Measurements from ENCODE around the gene ITPR1. TPM values are rescaled to one million over a fixed set of nuclear protein-coding genes. Genes with fewer than 3 reads are reported as not detected.

ITPR1 gene
- polyA plus RNA-seq, 1 of the 3 experiments (the other 2 are of a cell fraction): 5.9 TPM

DNA sequence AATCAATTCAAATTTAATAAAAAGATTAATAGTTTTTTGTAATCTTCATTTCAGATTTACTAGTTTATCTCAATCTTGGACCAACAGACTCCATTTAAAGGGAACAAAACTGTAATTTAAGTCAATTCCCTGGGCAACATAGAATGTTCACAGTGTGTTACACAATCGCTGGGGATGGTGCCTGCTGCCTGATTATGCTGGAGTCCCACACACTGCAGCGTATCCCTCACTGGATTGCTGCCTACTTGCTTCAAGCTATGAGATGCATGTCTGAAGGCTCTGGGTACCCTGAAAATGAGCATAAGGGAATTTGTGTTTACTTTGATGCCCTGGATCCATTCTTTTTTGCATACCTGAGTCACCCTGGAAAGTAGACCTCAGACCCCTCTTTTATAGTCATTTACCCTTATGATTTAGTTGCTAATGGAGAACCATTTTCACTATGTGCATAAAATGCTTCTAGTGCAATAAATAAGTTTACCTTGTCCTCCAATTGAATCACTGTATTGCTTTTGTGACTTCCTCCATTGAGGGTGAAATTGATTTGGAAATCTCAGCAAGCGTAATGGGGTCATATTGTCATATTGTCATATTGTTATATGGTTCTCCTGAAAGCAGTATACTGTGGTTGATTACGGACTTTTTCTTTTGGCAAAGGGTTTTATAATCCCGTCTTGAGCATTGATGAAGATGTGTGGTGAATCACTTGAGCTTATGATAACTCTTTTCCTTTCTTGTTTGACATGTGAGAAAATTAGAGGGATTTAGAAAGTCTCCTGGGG, 35.9 kb downstream of the ITPR1 start:
- Histone ChIP-seq H3K9me2 (no peaks in the 10 kb centered on the region), H3K4me3 (ENCODE audit: low read depth in 2 of 2, low read length in 1 of 2) (no peak overlapping the region), H3K79me2 (ENCODE audit: insufficient read depth) (no peaks in the 10 kb centered on the region), H3K27me3 (ENCODE audit: insufficient read depth) (no peaks in the 10 kb centered on the region), H3K9me3 (no peaks in the 10 kb centered on the region), H4K20me1 (ENCODE audit: insufficient read depth) (no peaks in the 10 kb centered on the region), H3F3A (replicated peaks; ENCODE audit: insufficient read depth) (peaks cover 5% of the 10 kb centered on the region), H3K27ac (ENCODE audit: low read depth in 2 of 2, low read length in 1 of 2) (no peak overlapping the region), H3K4me2 (no peak overlapping the region), H2AFZ (ENCODE audit: low read depth) (no peak overlapping the region), H3K4me1 (ENCODE audit: control insufficient read depth in 1 of 2, insufficient read depth in 2 of 2, low read depth in 1 of 2, low read length in 1 of 2) (peaks cover 6 to 57% of the 10 kb centered on the region in 2 experiments; a peak in 2 of 4 replicates), H3K9ac (no peak overlapping the region), H3K36me3 (replicated peaks in 1 of 2; ENCODE audit: control insufficient read depth in 1 of 2, insufficient read depth in 2 of 2, low read length in 1 of 2) (no peaks in the 10 kb centered on the region)
- no peak for DNase-seq
- POLR2A ChIA-PET: no interaction called here
- CTCF ChIA-PET: interaction anchor here (0.6 to 3.6 kb wide), 5 partner anchors 15 to 178 kb away, joined by 3 to 17 read pairs (median 3); no protein-coding TSS in a partner anchor
- 89% methylated on average over 5 of the region's 5 CpGs for WGBS (ENCODE audit: low lambda C conversion rate)
- no peak for TF ChIP-seq NRF1 (IDR thresholded peaks at IDR 0.05; ENCODE audit: low read depth, low read length)
- TF ChIP-seq, protein P1, sequence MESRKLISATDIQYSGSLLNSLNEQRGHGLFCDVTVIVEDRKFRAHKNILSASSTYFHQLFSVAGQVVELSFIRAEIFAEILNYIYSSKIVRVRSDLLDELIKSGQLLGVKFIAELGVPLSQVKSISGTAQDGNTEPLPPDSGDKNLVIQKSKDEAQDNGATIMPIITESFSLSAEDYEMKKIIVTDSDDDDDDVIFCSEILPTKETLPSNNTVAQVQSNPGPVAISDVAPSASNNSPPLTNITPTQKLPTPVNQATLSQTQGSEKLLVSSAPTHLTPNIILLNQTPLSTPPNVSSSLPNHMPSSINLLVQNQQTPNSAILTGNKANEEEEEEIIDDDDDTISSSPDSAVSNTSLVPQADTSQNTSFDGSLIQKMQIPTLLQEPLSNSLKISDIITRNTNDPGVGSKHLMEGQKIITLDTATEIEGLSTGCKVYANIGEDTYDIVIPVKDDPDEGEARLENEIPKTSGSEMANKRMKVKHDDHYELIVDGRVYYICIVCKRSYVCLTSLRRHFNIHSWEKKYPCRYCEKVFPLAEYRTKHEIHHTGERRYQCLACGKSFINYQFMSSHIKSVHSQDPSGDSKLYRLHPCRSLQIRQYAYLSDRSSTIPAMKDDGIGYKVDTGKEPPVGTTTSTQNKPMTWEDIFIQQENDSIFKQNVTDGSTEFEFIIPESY (IDR thresholded peaks at IDR 0.05; ENCODE audit: borderline replicate concordance, low read depth): no peak
- TF ChIP-seq GABPA (IDR thresholded peaks at IDR 0.05; ENCODE audit: low read depth): no peak
- TF ChIP-seq, protein P2, sequence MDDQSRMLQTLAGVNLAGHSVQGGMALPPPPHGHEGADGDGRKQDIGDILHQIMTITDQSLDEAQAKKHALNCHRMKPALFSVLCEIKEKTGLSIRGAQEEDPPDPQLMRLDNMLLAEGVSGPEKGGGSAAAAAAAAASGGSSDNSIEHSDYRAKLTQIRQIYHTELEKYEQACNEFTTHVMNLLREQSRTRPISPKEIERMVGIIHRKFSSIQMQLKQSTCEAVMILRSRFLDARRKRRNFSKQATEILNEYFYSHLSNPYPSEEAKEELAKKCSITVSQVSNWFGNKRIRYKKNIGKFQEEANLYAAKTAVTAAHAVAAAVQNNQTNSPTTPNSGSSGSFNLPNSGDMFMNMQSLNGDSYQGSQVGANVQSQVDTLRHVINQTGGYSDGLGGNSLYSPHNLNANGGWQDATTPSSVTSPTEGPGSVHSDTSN (IDR thresholded peaks at IDR 0.05): no peak
- no peak for TF ChIP-seq MXI1 (IDR thresholded peaks at IDR 0.05; ENCODE audit: low read depth, low read length)
- TF ChIP-seq NFIC (IDR thresholded peaks at IDR 0.05; ENCODE audit: borderline replicate concordance): no peak
- TF ChIP-seq, protein P3, sequence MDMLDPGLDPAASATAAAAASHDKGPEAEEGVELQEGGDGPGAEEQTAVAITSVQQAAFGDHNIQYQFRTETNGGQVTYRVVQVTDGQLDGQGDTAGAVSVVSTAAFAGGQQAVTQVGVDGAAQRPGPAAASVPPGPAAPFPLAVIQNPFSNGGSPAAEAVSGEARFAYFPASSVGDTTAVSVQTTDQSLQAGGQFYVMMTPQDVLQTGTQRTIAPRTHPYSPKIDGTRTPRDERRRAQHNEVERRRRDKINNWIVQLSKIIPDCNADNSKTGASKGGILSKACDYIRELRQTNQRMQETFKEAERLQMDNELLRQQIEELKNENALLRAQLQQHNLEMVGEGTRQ (IDR thresholded peaks at IDR 0.05; ENCODE audit: borderline replicate concordance, low read depth, low read length): no peak
- no peak for TF ChIP-seq JUND (IDR thresholded peaks at IDR 0.05)
- no peak for TF ChIP-seq RXRA (IDR thresholded peaks at IDR 0.05; ENCODE audit: borderline replicate concordance, low read depth)
- no peak for TF ChIP-seq EZH2phosphoT487 (IDR thresholded peaks at IDR 0.05; ENCODE audit: borderline replicate concordance, low read depth)
- TF ChIP-seq ELF1 (IDR thresholded peaks at IDR 0.05): no peak
- no peak for TF ChIP-seq EP300 (IDR thresholded peaks at IDR 0.05; ENCODE audit: borderline replicate concordance in 1 of 2, low read depth in 1 of 2, low read length in 1 of 2)
- TF ChIP-seq, protein P4, sequence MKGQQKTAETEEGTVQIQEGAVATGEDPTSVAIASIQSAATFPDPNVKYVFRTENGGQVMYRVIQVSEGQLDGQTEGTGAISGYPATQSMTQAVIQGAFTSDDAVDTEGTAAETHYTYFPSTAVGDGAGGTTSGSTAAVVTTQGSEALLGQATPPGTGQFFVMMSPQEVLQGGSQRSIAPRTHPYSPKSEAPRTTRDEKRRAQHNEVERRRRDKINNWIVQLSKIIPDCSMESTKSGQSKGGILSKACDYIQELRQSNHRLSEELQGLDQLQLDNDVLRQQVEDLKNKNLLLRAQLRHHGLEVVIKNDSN (IDR thresholded peaks at IDR 0.05; ENCODE audit: borderline replicate concordance, low read depth): no peak
- TF ChIP-seq, protein P5, sequence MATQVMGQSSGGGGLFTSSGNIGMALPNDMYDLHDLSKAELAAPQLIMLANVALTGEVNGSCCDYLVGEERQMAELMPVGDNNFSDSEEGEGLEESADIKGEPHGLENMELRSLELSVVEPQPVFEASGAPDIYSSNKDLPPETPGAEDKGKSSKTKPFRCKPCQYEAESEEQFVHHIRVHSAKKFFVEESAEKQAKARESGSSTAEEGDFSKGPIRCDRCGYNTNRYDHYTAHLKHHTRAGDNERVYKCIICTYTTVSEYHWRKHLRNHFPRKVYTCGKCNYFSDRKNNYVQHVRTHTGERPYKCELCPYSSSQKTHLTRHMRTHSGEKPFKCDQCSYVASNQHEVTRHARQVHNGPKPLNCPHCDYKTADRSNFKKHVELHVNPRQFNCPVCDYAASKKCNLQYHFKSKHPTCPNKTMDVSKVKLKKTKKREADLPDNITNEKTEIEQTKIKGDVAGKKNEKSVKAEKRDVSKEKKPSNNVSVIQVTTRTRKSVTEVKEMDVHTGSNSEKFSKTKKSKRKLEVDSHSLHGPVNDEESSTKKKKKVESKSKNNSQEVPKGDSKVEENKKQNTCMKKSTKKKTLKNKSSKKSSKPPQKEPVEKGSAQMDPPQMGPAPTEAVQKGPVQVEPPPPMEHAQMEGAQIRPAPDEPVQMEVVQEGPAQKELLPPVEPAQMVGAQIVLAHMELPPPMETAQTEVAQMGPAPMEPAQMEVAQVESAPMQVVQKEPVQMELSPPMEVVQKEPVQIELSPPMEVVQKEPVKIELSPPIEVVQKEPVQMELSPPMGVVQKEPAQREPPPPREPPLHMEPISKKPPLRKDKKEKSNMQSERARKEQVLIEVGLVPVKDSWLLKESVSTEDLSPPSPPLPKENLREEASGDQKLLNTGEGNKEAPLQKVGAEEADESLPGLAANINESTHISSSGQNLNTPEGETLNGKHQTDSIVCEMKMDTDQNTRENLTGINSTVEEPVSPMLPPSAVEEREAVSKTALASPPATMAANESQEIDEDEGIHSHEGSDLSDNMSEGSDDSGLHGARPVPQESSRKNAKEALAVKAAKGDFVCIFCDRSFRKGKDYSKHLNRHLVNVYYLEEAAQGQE (IDR thresholded peaks at IDR 0.05; ENCODE audit: low read depth, low read length): no peak
- no peak for TF ChIP-seq FOXM1 (IDR thresholded peaks at IDR 0.05; ENCODE audit: low read depth)

All from SK-N-SH (cell line).